GM13976 (cell line): Measurements from ENCODE around the gene EIF3B.

Experiments
- DNase-seq: peaks from one replicate; pipeline ENCODE4 v3.0.0; 2012; ENCODE audit warnings: low spot score
- CTCF ChIP-seq: IDR thresholded peaks from 2 replicates; pipeline ENCODE4 v1.5.1; 2012; ENCODE audit warnings: borderline replicate concordance, mild to moderate bottlenecking; ENCODE audit not compliant: insufficient read depth; ENCODE audit errors: extremely low read depth, missing control alignments, control extremely low read depth
- in situ Hi-C: fragments of 300-500 bp; cut with MboI; formaldehyde crosslinking; loops from one replicate; pipeline ENCODE4 v1.12.0; 2022; ENCODE audit warnings: low sequenced_read_pairs, mixed read lengths, inconsistent platforms; ENCODE audit not compliant: unreplicated experiment

EIF3B gene

DNA sequence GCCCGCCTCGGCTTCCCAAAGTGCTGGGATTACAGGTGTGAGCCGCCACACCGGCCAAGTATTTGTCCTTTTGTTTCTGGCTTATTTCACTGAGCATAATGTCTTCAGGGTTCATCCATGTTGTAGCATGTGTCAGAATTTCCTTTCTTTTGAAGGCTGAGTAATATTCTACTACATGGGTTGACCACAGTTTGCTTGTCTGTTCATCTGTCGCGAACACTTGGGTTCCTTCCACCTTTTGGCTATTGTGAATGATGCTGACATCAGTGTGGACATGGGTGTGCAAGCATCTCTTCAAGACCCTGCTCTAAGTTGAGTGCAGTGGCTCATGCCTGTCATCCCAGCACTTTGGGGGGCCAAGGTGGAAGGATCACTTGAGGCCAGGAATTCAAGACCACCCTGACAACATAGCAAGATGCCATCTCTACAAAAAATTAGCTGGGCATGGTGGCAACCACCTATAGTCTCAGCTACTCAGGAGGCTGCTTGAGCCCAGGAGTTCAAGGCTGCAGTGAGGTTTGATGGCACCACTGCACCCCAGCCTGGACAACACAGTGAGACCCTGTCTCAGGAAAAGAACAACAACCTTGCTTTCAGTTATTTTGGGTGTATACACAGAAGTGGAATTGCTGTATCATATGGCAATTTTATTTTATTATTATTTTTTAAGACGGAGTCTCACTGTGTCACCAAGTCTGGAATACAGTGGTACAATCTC lies 65.7 kb downstream of the EIF3B start:
- in situ Hi-C loops, result no loop called here
- no peak for DNase-seq
- TF ChIP-seq CTCF, result no peak

GRCh38 chr7:2421943-2422310 lies 67.3 kb downstream of the EIF3B start:
- no peak for TF ChIP-seq CTCF
- in situ Hi-C loops, result no loop called here
- no peak for DNase-seq

- no peak for DNase-seq
These were observed 71.1 kb downstream of the EIF3B start for GRCh38 chr7:2425749-2426148.

More at GRCh38 chr7:2425749-2426148, 71.1 kb downstream of the EIF3B start:
- in situ Hi-C loops, result no loop called here
- no peak for TF ChIP-seq CTCF
